Endothelial cell (in vitro differentiated cells): Measurements from ENCODE around the gene USP34. TPM values are rescaled to one million over a fixed set of nuclear protein-coding genes. Genes with fewer than 3 reads are reported as not detected.

Experiments
- DNase-seq: peaks from one replicate; pipeline ENCODE4 v3.0.0; 2021; ENCODE audit warnings: low spot score
- H3K27ac Mint-ChIP-seq: one replicate; pipeline ENCODE4 v1.8.0; 2021; ENCODE audit warnings: mixed read lengths, inconsistent platforms; ENCODE audit not compliant: unreplicated experiment
- H3K27me3 Mint-ChIP-seq: one replicate; pipeline ENCODE4 v1.8.0; 2021; ENCODE audit warnings: mild to moderate bottlenecking, moderate library complexity, mixed read lengths, inconsistent platforms; ENCODE audit not compliant: unreplicated experiment
- H3K36me3 Mint-ChIP-seq: one replicate; pipeline ENCODE4 v1.8.0; 2021; ENCODE audit warnings: mild to moderate bottlenecking, low read depth, mixed read lengths, inconsistent platforms; ENCODE audit not compliant: unreplicated experiment
- H3K4me1 Mint-ChIP-seq: one replicate; pipeline ENCODE4 v1.8.0; 2021; ENCODE audit warnings: mild to moderate bottlenecking, mixed read lengths, inconsistent platforms; ENCODE audit not compliant: unreplicated experiment
- H3K4me3 Mint-ChIP-seq: one replicate; pipeline ENCODE4 v1.8.0; 2021; ENCODE audit warnings: mild to moderate bottlenecking, mixed read lengths, inconsistent platforms; ENCODE audit not compliant: unreplicated experiment
- H3K9me3 Mint-ChIP-seq: one replicate; pipeline ENCODE4 v1.8.0; 2021; ENCODE audit warnings: mixed read lengths, inconsistent platforms; ENCODE audit not compliant: unreplicated experiment
- CTCF ChIP-seq: fragments of 200-600 bp; sonication (generic); IDR thresholded peaks from one replicate; pipeline ENCODE4 v1.5.0; 2021; ENCODE audit warnings: antibody characterized with exemption; ENCODE audit not compliant: unreplicated experiment
- total RNA-seq: library from RNA; stranded (reverse); fragmentation: NEBNext Ultra II Directional; extraction: Animal tissue kit (Norgen Biotek cat#: 25700); gene quantifications from one replicate; pipeline ENCODE4 v1.2.1, GENCODE V29; 2021; ENCODE audit not compliant: unreplicated experiment

Gene USP34
- total RNA-seq, 1 donor from 2014 or later = 97.4 TPM

GRCh38 chr2:61257446-61257845 is 213.4 kb downstream of the USP34 start:
- peaks cover 15% of the 10 kb centered on the region for H3K36me3 Mint-ChIP-seq
- H3K27ac Mint-ChIP-seq = no peak overlapping the region
- H3K9me3 Mint-ChIP-seq = no peaks in the 10 kb centered on the region
- no peaks in the 10 kb centered on the region for H3K4me1 Mint-ChIP-seq
- TF ChIP-seq CTCF = no peak
- H3K27me3 Mint-ChIP-seq = no peaks in the 10 kb centered on the region
- no peak for DNase-seq
- H3K4me3 Mint-ChIP-seq = no peak overlapping the region

DNA sequence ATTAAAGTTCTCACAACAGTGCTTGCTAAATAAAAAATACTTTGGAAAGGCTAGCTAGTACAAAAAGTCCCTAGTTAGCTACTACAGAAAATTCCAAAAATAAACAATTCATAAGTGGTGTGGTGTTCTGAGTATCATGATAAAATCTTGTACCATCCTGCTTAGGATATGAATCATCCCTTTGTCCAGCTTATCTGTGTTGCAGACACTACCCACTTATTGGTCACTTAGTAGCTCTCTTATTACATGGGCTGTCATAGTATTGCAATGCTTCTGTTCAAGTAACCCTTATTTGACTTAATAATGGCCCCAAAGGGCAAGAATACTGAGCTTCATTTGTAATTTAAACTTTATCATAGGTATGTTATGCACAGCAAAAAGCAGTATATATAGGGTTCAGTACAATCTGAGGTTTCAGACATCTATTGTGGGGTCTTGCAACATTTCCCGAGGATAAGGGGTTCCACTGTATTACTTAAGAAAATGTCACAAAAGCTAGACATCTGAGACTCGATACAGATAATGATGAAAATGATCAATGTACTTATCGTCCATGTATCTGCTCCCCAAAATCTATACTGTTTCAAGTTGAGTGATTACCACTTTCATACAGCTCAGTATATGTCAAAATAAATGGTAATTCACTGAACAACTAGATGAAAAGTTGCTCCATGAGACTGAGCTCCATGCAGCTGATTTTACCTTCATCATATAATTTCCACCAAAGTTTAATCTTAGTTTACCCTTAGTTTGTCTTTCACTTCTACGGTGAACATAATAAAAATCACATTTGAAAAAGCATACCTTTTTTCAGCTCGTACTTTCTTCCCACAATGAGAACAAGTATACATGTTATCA is 215.1 kb downstream of the USP34 start:
- TF ChIP-seq CTCF = no peak
- H3K27me3 Mint-ChIP-seq = no peaks in the 10 kb centered on the region
- peaks cover 15% of the 10 kb centered on the region for H3K36me3 Mint-ChIP-seq
- no peak for DNase-seq
- no peak overlapping the region for H3K27ac Mint-ChIP-seq
- H3K4me1 Mint-ChIP-seq = no peaks in the 10 kb centered on the region
- no peak overlapping the region for H3K4me3 Mint-ChIP-seq
- H3K9me3 Mint-ChIP-seq = no peaks in the 10 kb centered on the region

DNA sequence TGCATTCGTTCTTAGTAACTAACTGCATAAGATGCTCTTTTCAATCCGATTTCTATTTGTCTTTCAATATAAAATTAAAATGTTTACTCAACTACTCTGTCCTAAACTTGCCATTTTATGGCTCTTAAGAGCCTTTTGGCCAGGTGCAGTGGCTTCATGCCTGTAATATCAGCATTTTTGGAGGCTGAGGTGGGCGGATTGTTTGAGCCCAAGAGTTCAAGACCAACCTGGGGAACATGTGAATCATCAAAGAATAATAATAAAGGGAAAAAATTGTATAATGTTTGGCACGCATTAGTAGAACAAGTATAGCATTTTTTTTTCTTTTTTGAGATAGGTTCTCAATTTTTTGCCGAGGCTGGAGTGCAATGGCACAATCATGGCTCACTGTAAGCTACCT is 216.4 kb downstream of the USP34 start:
- no peaks in the 10 kb centered on the region for H3K9me3 Mint-ChIP-seq
- H3K36me3 Mint-ChIP-seq = peaks cover 19% of the 10 kb centered on the region
- no peaks in the 10 kb centered on the region for H3K4me1 Mint-ChIP-seq

DNA sequence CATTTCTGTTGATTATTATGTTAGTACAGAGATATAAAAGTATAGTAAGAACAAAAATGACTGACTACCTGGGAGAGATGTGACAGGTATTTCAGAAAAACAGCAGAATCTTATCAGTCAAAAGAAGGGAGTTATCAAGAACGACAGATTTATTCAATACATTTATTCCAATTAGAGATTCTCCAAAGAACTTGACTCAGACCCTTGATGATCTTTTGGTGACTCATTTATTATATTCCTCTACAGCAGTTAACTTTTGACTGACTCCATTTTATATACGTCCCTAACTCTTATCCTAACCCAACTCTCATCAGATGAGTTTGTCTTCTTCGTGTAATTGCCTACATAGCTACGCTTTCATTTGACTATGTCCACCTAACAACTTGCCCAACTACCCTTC is 217.8 kb downstream of the USP34 start:
- no peak for TF ChIP-seq CTCF
- Mint-ChIP-seq H3K36me3 (peaks cover 15% of the 10 kb centered on the region), H3K27me3 (no peaks in the 10 kb centered on the region), H3K9me3 (no peaks in the 10 kb centered on the region), H3K4me1 (no peaks in the 10 kb centered on the region), H3K4me3 (no peak overlapping the region), H3K27ac (no peak overlapping the region)
- DNase-seq = no peak

More for the DNA sequence above, 216.4 kb downstream of the USP34 start:
- DNase-seq = no peak
- TF ChIP-seq CTCF = no peak
- H3K27me3 Mint-ChIP-seq = no peaks in the 10 kb centered on the region
- H3K4me3 Mint-ChIP-seq = no peak overlapping the region
- H3K27ac Mint-ChIP-seq = no peak overlapping the region

- no peaks in the 10 kb centered on the region for H3K27me3 Mint-ChIP-seq
- DNase-seq = no peak
- H3K27ac Mint-ChIP-seq = no peak overlapping the region
- no peak for TF ChIP-seq CTCF
- H3K36me3 Mint-ChIP-seq = peaks cover 21% of the 10 kb centered on the region
- H3K4me3 Mint-ChIP-seq = no peak overlapping the region
- H3K9me3 Mint-ChIP-seq = no peaks in the 10 kb centered on the region
- no peaks in the 10 kb centered on the region for H3K4me1 Mint-ChIP-seq
These were observed 218.9 kb downstream of the USP34 start for GRCh38 chr2:61252031-61252430.
